ENCODE data around the gene RILP. TPM values are rescaled to one million over a fixed set of nuclear protein-coding genes. Genes with fewer than 3 reads are reported as not detected.

RILP gene
- polyA plus RNA-seq, 5 donors, result 6.2 to 10.2 (median 7.7) TPM

DNA sequence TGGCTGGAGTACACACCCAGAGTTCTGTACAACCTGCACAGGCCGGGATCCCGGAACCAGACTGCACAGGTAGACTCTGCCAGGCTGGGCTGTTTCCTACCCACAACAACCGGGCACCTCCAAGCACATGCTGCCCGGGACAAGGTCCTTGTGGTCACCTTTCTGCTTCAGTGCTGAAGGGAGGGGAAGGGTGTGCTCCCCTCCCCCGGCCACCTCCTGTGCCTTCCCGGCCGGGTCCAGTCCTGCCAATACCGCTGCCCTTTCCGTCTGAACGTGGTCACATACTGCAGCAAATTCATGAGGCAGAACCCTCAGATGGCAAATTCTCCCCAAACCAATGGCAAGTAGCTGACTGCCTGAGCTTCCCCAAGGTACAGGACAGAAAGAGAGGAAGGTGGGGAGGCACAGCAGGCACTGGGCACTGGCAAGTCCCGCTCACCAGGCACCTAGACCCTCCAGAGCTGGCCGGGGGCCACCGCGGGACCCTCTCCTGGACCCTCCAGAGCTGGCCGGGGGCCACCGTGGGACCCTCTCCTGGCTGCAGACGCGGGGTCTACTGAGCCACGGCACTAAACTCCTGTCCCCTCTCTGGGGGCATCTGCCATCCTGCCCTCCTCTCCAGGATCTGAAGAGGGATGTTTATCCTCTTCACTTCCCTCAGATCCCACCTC lies 43.9 kb downstream of the RILP start:
- DNase-seq, result no peak

- no peak for DNase-seq
Measured at GRCh38 chr17:1604831-1605528, 44.7 kb downstream of the RILP start.

GRCh38 chr17:1601571-1601970 lies 48.1 kb downstream of the RILP start:
- no peak for DNase-seq

GRCh38 chr17:1598399-1599095 lies 51.1 kb downstream of the RILP start:
- no peak for DNase-seq

GRCh38 chr17:1597861-1598342 lies 51.8 kb downstream of the RILP start:
- no peak for DNase-seq

Other genes with a start within 250 kb of the RILP start
- 100 to 1,000 TPM; 780 to 913 (median 839) TPM for gene YWHAE, start 249.6 kb downstream of the RILP start, polyA plus RNA-seq (ENCODE audit: insufficient read depth in 1 of 5, insufficient read length in 5 of 5, low replicate concordance in 1 of 5)
- 10 to 100 TPM; 51.4 to 61.2 (median 54.1) TPM for gene CRK, start 193.6 kb downstream of the RILP start, polyA plus RNA-seq (ENCODE audit: insufficient read depth in 1 of 5, insufficient read length in 5 of 5, low replicate concordance in 1 of 5)
- gene MYO1C, start 157.2 kb downstream of the RILP start, polyA plus RNA-seq (ENCODE audit: insufficient read depth in 1 of 5, insufficient read length in 5 of 5, low replicate concordance in 1 of 5), result 10 to 100 TPM; 60.0 to 88.9 (median 78.5) TPM
- gene INPP5K, start 133.3 kb downstream of the RILP start, polyA plus RNA-seq (ENCODE audit: insufficient read depth in 1 of 5, insufficient read length in 5 of 5, low replicate concordance in 1 of 5), result 10 to 100 TPM; 25.7 to 32.9 (median 28.8) TPM
- gene PITPNA, start 87.1 kb downstream of the RILP start, polyA plus RNA-seq (ENCODE audit: insufficient read depth in 1 of 5, insufficient read length in 5 of 5, low replicate concordance in 1 of 5), result 10 to 100 TPM; 55.0 to 66.0 (median 65.4) TPM
- gene SLC43A2, start 21.0 kb downstream of the RILP start, polyA plus RNA-seq (ENCODE audit: insufficient read depth in 1 of 5, insufficient read length in 5 of 5, low replicate concordance in 1 of 5), result 10 to 100 TPM; 21.0 to 29.0 (median 23.4) TPM
- 10 to 100 TPM; 14.6 to 23.5 (median 20.4) TPM for gene SCARF1, start 4.1 kb downstream of the RILP start, polyA plus RNA-seq (ENCODE audit: insufficient read depth in 1 of 5, insufficient read length in 5 of 5, low replicate concordance in 1 of 5)
- 100 to 1,000 TPM; 241 to 367 (median 316) TPM for gene PRPF8, start 35.0 kb upstream of the RILP start, polyA plus RNA-seq (ENCODE audit: insufficient read depth in 1 of 5, insufficient read length in 5 of 5, low replicate concordance in 1 of 5)
- gene TLCD2, start 60.5 kb upstream of the RILP start, polyA plus RNA-seq (ENCODE audit: insufficient read depth in 1 of 5, insufficient read length in 5 of 5, low replicate concordance in 1 of 5), result 10 to 100 TPM in 1 of 5 donors, 1 to 10 TPM in 4; 8.2 to 12.8 (median 9.1) TPM
- gene WDR81, start 74.8 kb upstream of the RILP start, polyA plus RNA-seq (ENCODE audit: insufficient read depth in 1 of 5, insufficient read length in 5 of 5, low replicate concordance in 1 of 5), result 10 to 100 TPM in 3 of 5 donors, 1 to 10 TPM in 2; 6.6 to 13.7 (median 10.1) TPM
- 1 to 10 TPM; 2.5 to 6.0 (median 3.5) TPM for gene SERPINF2, start 93.0 kb upstream of the RILP start, polyA plus RNA-seq (ENCODE audit: insufficient read depth in 1 of 5, insufficient read length in 5 of 5, low replicate concordance in 1 of 5)
- 10 to 100 TPM; 44.6 to 76.4 (median 53.1) TPM for gene SERPINF1, start 112.2 kb upstream of the RILP start, polyA plus RNA-seq (ENCODE audit: insufficient read depth in 1 of 5, insufficient read length in 5 of 5, low replicate concordance in 1 of 5)
- gene SMYD4, start 180.0 kb upstream of the RILP start, polyA plus RNA-seq (ENCODE audit: insufficient read depth in 1 of 5, insufficient read length in 5 of 5, low replicate concordance in 1 of 5), result 10 to 100 TPM; 16.4 to 23.5 (median 19.1) TPM
- gene RPA1, start 180.1 kb upstream of the RILP start, polyA plus RNA-seq (ENCODE audit: insufficient read depth in 1 of 5, insufficient read length in 5 of 5, low replicate concordance in 1 of 5), result 100 to 1,000 TPM; 121 to 149 (median 129) TPM